NCI-H2171 treated with DMSO at 0.1 percent for 48 hours (cell line): ENCODE data around the gene HK3.

ENCODE experiments used
- DNase-seq: peaks from one replicate; lab custom pipeline; 2025; lab: John Stamatoyannopoulos, UW

The HK3 gene

GRCh38 chr5:176850371-176851245, 48.5 kb downstream of the HK3 start:
- DNase-seq, result no peak

GRCh38 chr5:176849611-176850227, 49.4 kb downstream of the HK3 start:
- no peak for DNase-seq

- DNase-seq, result no peak
Observed at GRCh38 chr5:176848651-176849050, 50.5 kb downstream of the HK3 start.

- DNase-seq, result no peak
Observed at GRCh38 chr5:176847726-176848290, 51.3 kb downstream of the HK3 start.

- no peak for DNase-seq
Observed at GRCh38 chr5:176847148-176847547, 52.0 kb downstream of the HK3 start.

- no peak for DNase-seq
Observed at GRCh38 chr5:176846335-176847140, 52.6 kb downstream of the HK3 start.

- DNase-seq, result no peak
Observed at GRCh38 chr5:176845392-176845713, 53.8 kb downstream of the HK3 start.

GRCh38 chr5:176844706-176845391, 54.3 kb downstream of the HK3 start:
- DNase-seq, result peak; percentile 71

- no peak for DNase-seq
Observed at GRCh38 chr5:176844281-176844680, 54.9 kb downstream of the HK3 start.

GRCh38 chr5:176843673-176844072, 55.5 kb downstream of the HK3 start:
- DNase-seq, result peak; percentile 5

GRCh38 chr5:176837707-176838115, 61.4 kb downstream of the HK3 start:
- no peak for DNase-seq

GRCh38 chr5:176836811-176837706, 62.1 kb downstream of the HK3 start:
- DNase-seq, result peak; percentile 80

GRCh38 chr5:176835918-176836317, 63.2 kb downstream of the HK3 start:
- no peak for DNase-seq

- no peak for DNase-seq
Observed at GRCh38 chr5:176833286-176833685, 65.9 kb downstream of the HK3 start.

GRCh38 chr5:176832162-176832561, 67.0 kb downstream of the HK3 start:
- no peak for DNase-seq

- DNase-seq, result no peak
Observed at GRCh38 chr5:176831425-176831824, 67.7 kb downstream of the HK3 start.

- no peak for DNase-seq
Observed at GRCh38 chr5:176830995-176831423, 68.1 kb downstream of the HK3 start.
